ENCODE measurements around the gene SYMPK.

GRCh38 chr19:45777395-45777961, 85.5 kb downstream of the SYMPK start:
- no peak for TF ChIP-seq CTCF (IDR thresholded peaks at IDR 0.05)
- TF ChIP-seq EP300 (IDR thresholded peaks at IDR 0.05) = no peak
- TF ChIP-seq POLR2A (IDR thresholded peaks at IDR 0.05) = no peak

Measured in suprapubic skin (tissue), 3 donors.